K562 (cell line): ENCODE results near the gene HADHA. TPM values are rescaled to one million over a fixed set of nuclear protein-coding genes. Genes with fewer than 3 reads are reported as not detected.

Experiments used
- ATAC-seq: fragments of 200-7000 bp; cut with Tn5 transposase; 3 replicates; pipeline ENCODE4 v1.9.1; 2020; ENCODE audit warnings: moderate library complexity
- BruUV-seq: library from RNA; stranded (reverse); fragments of 400-500 nt; replicated peaks from 2 replicates; lab custom pipeline; 2021; lab: Mats Ljungman, UMichigan
- CTCF ChIA-PET: fragments of 300-600 bp; formaldehyde crosslinking; extraction: SDS; loops from one replicate; lab custom pipeline; 2021; ENCODE audit warnings: low intra/inter-chr PET ratio; lab: Yijun Ruan, JAX
- POLR2A ChIA-PET: fragments of 300-600, 350-650 bp; sonication (Branson Sonifier 250); formaldehyde crosslinking; extraction: SDS; loops from one replicate; lab custom pipeline; 2021; ENCODE audit warnings: antibody characterized with exemption, inconsistent platforms; lab: Yijun Ruan, JAX
- DNase-seq, 4 experiments: peaks; one replicate each; pipeline versions ENCODE4 v3.0.0 to v3.0.0-alpha.2; 2011 to 2018; ENCODE audit warnings: low spot score in 3 of 4, mixed read lengths in 3 of 4; ENCODE audit errors: extremely low read depth in 1 of 4
- FAIRE-seq: peaks from 2 replicates; lab custom pipeline; 2011; peaks lifted over from hg19 to GRCh38; lab: Jason Lieb, UNC
- H2AFZ ChIP-seq: 2 replicates; pipeline ENCODE4 v1.6.0; 2011; ENCODE audit warnings: low read depth, low read length, control low read depth, inconsistent platforms
- H3K27ac ChIP-seq: fragments of 200-600 bp; 3 replicates; pipeline ENCODE4 v1.8.0; 2011; ENCODE audit warnings: low read depth, mild to moderate bottlenecking, control low read depth, inconsistent platforms, low read length, moderate library complexity, mixed read lengths; ENCODE audit errors: extremely low read depth
- H3K27me3 ChIP-seq, 2 experiments: fragments of 300-600 bp in 1 of 2; 2 replicates in 1 of 2; 3 replicates in 1 of 2; pipeline versions ENCODE4 v1.6.0 to v1.8.0; 2011; ENCODE audit warnings: inconsistent platforms in 2 of 2, low read length in 2 of 2, mild to moderate bottlenecking in 1 of 2, mixed read lengths in 1 of 2, moderate library complexity in 1 of 2; ENCODE audit not compliant: control insufficient read depth in 2 of 2, insufficient read depth in 2 of 2
- H3K36me3 ChIP-seq: fragments of 300-600 bp; 3 replicates; pipeline ENCODE4 v1.8.0; 2011; ENCODE audit warnings: mild to moderate bottlenecking, low read length, inconsistent platforms; ENCODE audit not compliant: control insufficient read depth, insufficient read depth
- H3K4me1 ChIP-seq, 2 experiments: fragments of 200-600 bp in 1 of 2; replicated peaks in 1 of 2; 2 replicates in 1 of 2; 3 replicates in 1 of 2; pipeline versions ENCODE4 v1.5.1 to v1.8.0; 2011; ENCODE audit warnings: inconsistent platforms in 2 of 2, low read length in 2 of 2, mild to moderate bottlenecking in 1 of 2, mixed read lengths in 1 of 2, moderate library complexity in 1 of 2; ENCODE audit not compliant: control insufficient read depth in 2 of 2, insufficient read depth in 2 of 2
- H3K4me2 ChIP-seq: 2 replicates; pipeline ENCODE4 v1.6.1; 2011; ENCODE audit warnings: low read length, control low read depth, inconsistent platforms, mixed read lengths; ENCODE audit not compliant: insufficient read depth
- H3K4me3 ChIP-seq: fragments of 200-600 bp; sonication (generic), shearing (Covaris generic); 2 replicates; pipeline ENCODE4 v1.5.1; 2016; ENCODE audit warnings: control low read depth, inconsistent platforms
- H3K79me2 ChIP-seq: fragments of 200-600 bp; 3 replicates; pipeline ENCODE4 v1.8.0; 2011; ENCODE audit warnings: low read length, inconsistent platforms; ENCODE audit not compliant: control insufficient read depth, insufficient read depth
- H3K9ac ChIP-seq, 2 experiments: 2 replicates each; pipeline versions ENCODE4 v1.6.0 to v1.6.1; 2011; ENCODE audit warnings: low read depth in 2 of 2, low read length in 2 of 2, control low read depth in 1 of 2, inconsistent platforms in 1 of 2, mild to moderate bottlenecking in 1 of 2, mixed read lengths in 1 of 2; ENCODE audit not compliant: insufficient read depth in 1 of 2
- H3K9me1 ChIP-seq: one replicate; pipeline ENCODE4 v1.6.0; 2011; ENCODE audit warnings: inconsistent platforms, mild to moderate bottlenecking, low read length, moderate library complexity; ENCODE audit not compliant: control insufficient read depth, insufficient read depth
- H3K9me3 ChIP-seq: replicated peaks from 2 replicates; pipeline ENCODE4 v1.5.1; 2011; ENCODE audit warnings: low read depth, low read length, inconsistent platforms; ENCODE audit not compliant: control insufficient read depth, insufficient read depth
- H4K20me1 ChIP-seq: replicated peaks from 2 replicates; pipeline ENCODE4 v1.6.1; 2011; ENCODE audit warnings: low read length, inconsistent platforms, mixed read lengths; ENCODE audit not compliant: control insufficient read depth, insufficient read depth
- CREBBP ChIP-seq: IDR thresholded peaks from one replicate; pipeline ENCODE4 v1.6.1; 2012; ENCODE audit warnings: low read depth, mild to moderate bottlenecking, control low read depth, inconsistent platforms, low read length
- HMG20A ChIP-seq: fragments of 450-650 bp; formaldehyde crosslinking; conservative IDR thresholded peaks from 2 replicates; pipeline ENCODE4 v1.4.0; 2020; ENCODE audit warnings: mild to moderate bottlenecking, mixed read lengths
- MAZ ChIP-seq, 2 experiments: fragments of 450-650 bp in 1 of 2; sonication (generic) in 1 of 2; formaldehyde crosslinking; IDR thresholded peaks in 1 of 2; conservative IDR thresholded peaks in 1 of 2; 2 replicates each; pipeline versions ENCODE4 v1.4.0 to v1.5.0; 2020; ENCODE audit warnings: mild to moderate bottlenecking in 1 of 2, missing genetic modification reagents in 1 of 2
- MYNN ChIP-seq, 2 experiments: sonication (generic); formaldehyde crosslinking in 1 of 2; IDR thresholded peaks; 2 replicates each; pipeline versions ENCODE4 v1.5.0 to v1.6.1; 2016 to 2020; ENCODE audit warnings: antibody characterized with exemption in 1 of 2, missing genetic modification reagents in 1 of 2
- PRMT5 ChIP-seq: sonication (generic); formaldehyde crosslinking; IDR thresholded peaks from 2 replicates; pipeline ENCODE4 v1.5.0; 2020; ENCODE audit warnings: missing genetic modification reagents
- ZSCAN29 ChIP-seq: fragments of 450-650 bp; IDR thresholded peaks from 2 replicates; pipeline ENCODE4 v1.6.1; 2017
- WGBS: fragments of 100-300 bp; shearing (Covaris generic); methylation state at CpG from one replicate; pipeline ENCODE4 v1.1.6; 2016; ENCODE audit warnings: low coverage, mixed read lengths; ENCODE audit not compliant: insufficient coverage; ENCODE audit errors: missing lambda C conversion rate; 5-methylcytosine and 5-hydroxymethylcytosine counted together
- in situ Hi-C: fragments of 300-500 bp; cut with MboI; formaldehyde crosslinking; loops from 4 replicates; pipeline ENCODE4 v1.15.0; 2018; ENCODE audit warnings: inconsistent platforms, mixed read lengths
- intact Hi-C: fragments of 100-400 bp; cut with micrococcal nuclease; formaldehyde crosslinking; loops from 2 replicates; pipeline ENCODE4 v1.14.2; 2022
- polyA plus RNA-seq, 8 experiments: library from polyadenylated mRNA; depleted of rRNA in 4 of 8; stranded (reverse) in 5 of 8; unstranded in 3 of 8; fragments of >200 nt; fragmentation: Nextera tagmentation in 2 of 8; fragmentation: Illumina TruSeq in 1 of 8; extraction: Ambion mirVana in 2 of 8; extraction: Trizol in 1 of 8; gene quantifications; 2 replicates each; pipeline versions ENCODE4 v1.2.1 to v1.2.3, GENCODE V29; 2011 to 2014; ENCODE audit warnings: inconsistent platforms in 1 of 8, missing spikeins in 1 of 8
- total RNA-seq, 7 experiments: library from RNA; depleted of rRNA in 6 of 7; stranded (reverse); fragments of >200 nt in 6 of 7; fragmentation: Illumina TruSeq in 2 of 7; extraction: Trizol in 2 of 7; gene quantifications; 2 replicates each; pipeline versions ENCODE4 v1.2.1 to v1.2.3, GENCODE V29; 2011 to 2021; ENCODE audit warnings: low replicate concordance in 1 of 7
- TF ChIP-seq, protein P1 (sequence below): fragments of 450-650 bp; IDR thresholded peaks from 2 replicates; pipeline ENCODE4 v1.6.1; 2016
- TF ChIP-seq, protein P2 (sequence below): fragments of 250-450 bp; sonication (Bioruptor Pico); IDR thresholded peaks from 2 replicates; pipeline ENCODE4 v1.9.0; 2021; ENCODE audit warnings: mild to moderate bottlenecking

The HADHA gene
- total and polyA plus RNA-seq, 9 of the 15 experiments (the other 6 are each of a cell fraction or from before 2014, with no cell fraction given): 145 to 326 (median 202) TPM

DNA sequence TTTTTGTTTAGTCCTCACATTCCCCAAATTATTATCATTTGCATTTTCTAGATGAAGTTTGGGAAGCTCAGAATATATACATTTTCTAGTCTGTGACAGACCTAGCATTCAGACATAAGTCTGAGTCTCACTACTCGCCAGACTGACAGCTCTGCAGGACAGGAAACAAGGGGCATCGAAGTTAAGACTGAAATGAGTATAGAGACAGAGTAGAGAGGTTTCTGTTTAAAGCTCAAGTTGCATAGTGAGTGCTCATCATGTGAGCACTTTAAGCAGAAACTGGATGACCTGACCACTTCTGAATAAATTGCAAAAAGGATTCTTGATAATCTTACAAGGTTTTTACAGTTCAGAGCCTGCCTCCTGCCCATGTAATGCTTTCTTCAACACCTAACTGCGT is 1.4 kb upstream of the HADHA start:
- Histone ChIP-seq H3K27me3 (no peaks in the 10 kb centered on the region), H3K9ac (peak overlapping the region in 1 of 2 experiments; percentile 84; a peak in 2 of 4 replicates), H4K20me1 (no peaks in the 10 kb centered on the region), H3K9me1 (no peaks in the 10 kb centered on the region), H3K27ac (peak overlapping the region; percentile 95; the same call in 2 of the 3 replicates), H3K4me2 (peak overlapping the region; percentile 87), H3K79me2 (peaks cover 100% of the 10 kb centered on the region), H3K36me3 (peaks cover 3% of the 10 kb centered on the region; the same call in 1 of the 3 replicates), H3K4me3 (peak overlapping the region; percentile 82), H3K9me3 (no peaks in the 10 kb centered on the region), H3K4me1 (peaks cover 6 to 11% of the 10 kb centered on the region in 2 experiments; a peak in 3 of 5 replicates), H2AFZ (no peak overlapping the region)
- intact Hi-C loops (no loop called here), in situ Hi-C loops (no loop called here)
- TF ChIP-seq, protein P1, sequence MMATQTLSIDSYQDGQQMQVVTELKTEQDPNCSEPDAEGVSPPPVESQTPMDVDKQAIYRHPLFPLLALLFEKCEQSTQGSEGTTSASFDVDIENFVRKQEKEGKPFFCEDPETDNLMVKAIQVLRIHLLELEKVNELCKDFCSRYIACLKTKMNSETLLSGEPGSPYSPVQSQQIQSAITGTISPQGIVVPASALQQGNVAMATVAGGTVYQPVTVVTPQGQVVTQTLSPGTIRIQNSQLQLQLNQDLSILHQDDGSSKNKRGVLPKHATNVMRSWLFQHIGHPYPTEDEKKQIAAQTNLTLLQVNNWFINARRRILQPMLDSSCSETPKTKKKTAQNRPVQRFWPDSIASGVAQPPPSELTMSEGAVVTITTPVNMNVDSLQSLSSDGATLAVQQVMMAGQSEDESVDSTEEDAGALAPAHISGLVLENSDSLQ: peak; percentile 76
- TF ChIP-seq MYNN (IDR thresholded peaks at IDR 0.05) (no peak), MYNN (CRISPR knock-in tag; IDR thresholded peaks at IDR 0.05) (no peak), HMG20A (CRISPR knock-in tag) (no peak), ZSCAN29 (no peak), MAZ (CRISPR knock-in tag; conservative IDR thresholded peaks at IDR 0.05 in 1 of 2, IDR thresholded peaks at IDR 0.05 in 1 of 2) (no peak), CREBBP (no peak), PRMT5 (CRISPR knock-in tag) (no peak)
- TF ChIP-seq, protein P2, sequence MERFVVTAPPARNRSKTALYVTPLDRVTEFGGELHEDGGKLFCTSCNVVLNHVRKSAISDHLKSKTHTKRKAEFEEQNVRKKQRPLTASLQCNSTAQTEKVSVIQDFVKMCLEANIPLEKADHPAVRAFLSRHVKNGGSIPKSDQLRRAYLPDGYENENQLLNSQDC (CRISPR knock-in tag): no peak
- ChIA-PET CTCF (no interaction called here), POLR2A (interaction anchor here (0.6 to 6.0 kb wide), 12 partner anchors 8 to 1701 kb away, joined by 3 to 74 read pairs (median 3); no protein-coding TSS in a partner anchor)
- FAIRE-seq: no peak
- peak in 1 of 4 experiments; percentile 47 for DNase-seq
- WGBS: 0% methylated on average over 3 of the region's 3 CpGs
- ATAC-seq: peak; percentile 11; the same call in 2 of the 3 replicates
- no TSS peak for BruUV-seq
